Peyer's patch (tissue), 4 donors: ENCODE measurements around the gene GPSM1. TPM values are rescaled to one million over a fixed set of nuclear protein-coding genes. Genes with fewer than 3 reads are reported as not detected.

Experiments
- DNase-seq, 3 donors: peaks; one replicate each; pipeline ENCODE4 v3.0.0-alpha.2; 2017 to 2019
- H3K27ac ChIP-seq, 4 donors: fragments of 200-600 bp; sonication (generic); one replicate each; pipeline ENCODE4 v1.5.1; 2016 to 2019
- H3K27me3 ChIP-seq, 2 donors: fragments of 200-600 bp; sonication (generic); one replicate each; pipeline ENCODE4 v1.5.1; 2019
- H3K36me3 ChIP-seq, 3 donors: fragments of 200-600 bp; sonication (generic); one replicate each; pipeline ENCODE4 v1.5.1; 2016 to 2019
- H3K4me1 ChIP-seq, 4 donors: fragments of 200-600 bp; sonication (generic); one replicate each; pipeline ENCODE4 v1.5.1; 2016 to 2019
- H3K4me3 ChIP-seq, 4 donors: fragments of 200-600 bp; sonication (generic); 1 replicate in 3 of 4; 2 replicates in 1 of 4; pipeline ENCODE4 v1.5.1; 2016 to 2019; ENCODE audit warnings: mild to moderate bottlenecking in 1 of 4
- H3K9me3 ChIP-seq, 4 donors: fragments of 200-600 bp; sonication (generic); one replicate each; pipeline ENCODE4 v1.5.1; 2016 to 2019; ENCODE audit warnings: mild to moderate bottlenecking in 1 of 4
- POLR2A ChIP-seq, 2 donors: fragments of 450-650 bp; IDR thresholded peaks; one replicate each; pipeline ENCODE4 v1.5.1; 2017; ENCODE audit warnings: antibody characterized with exemption in 2 of 2, mild to moderate bottlenecking in 2 of 2, moderate library complexity in 2 of 2
- total RNA-seq, 4 donors: library from RNA; depleted of rRNA; stranded (reverse); fragments of >200 nt; gene quantifications; one replicate each; pipeline ENCODE4 v1.1.0, GENCODE V29; 2016
- TF ChIP-seq, protein P1 (sequence below), 6 experiments: fragments of 450-650 bp in 4 of 6; fragments of 200-600 bp in 2 of 6; sonication (generic) in 1 of 6; IDR thresholded peaks; one replicate each; pipeline ENCODE4 v1.5.1; 2017 to 2019; ENCODE audit warnings: antibody characterized with exemption in 6 of 6, mild to moderate bottlenecking in 3 of 6, moderate library complexity in 1 of 6

GPSM1 gene
- total RNA-seq, 4 donors from 2014 or later: 3.7 to 25.6 (median 6.0) TPM

DNA sequence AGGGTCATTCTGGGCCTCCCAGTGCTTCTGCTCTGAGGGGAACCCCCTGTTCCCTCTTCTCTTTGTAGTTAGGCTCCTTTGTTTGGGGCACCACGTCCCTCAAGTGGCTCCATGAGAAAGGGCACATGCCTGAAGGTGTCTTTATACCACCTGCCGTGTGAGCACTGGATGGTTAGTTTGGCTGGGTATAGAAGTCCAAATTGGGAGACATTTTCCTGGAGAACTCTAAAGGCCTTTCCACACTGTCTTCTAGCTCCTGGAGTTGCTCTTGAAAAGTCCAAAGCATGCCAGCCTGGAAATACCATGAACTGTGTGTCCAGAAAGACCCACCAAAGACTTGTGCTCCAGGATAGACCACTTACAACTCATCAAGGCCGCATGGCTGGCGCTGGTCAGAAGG is 12.4 kb upstream of the GPSM1 start:
- Histone ChIP-seq H3K36me3 (no peaks in the 10 kb centered on the region), H3K4me3 (no peak overlapping the region), H3K27ac (no peak overlapping the region), H3K9me3 (peaks cover 0 to 13% (median 1%) of the 10 kb centered on the region in 4 donors), H3K27me3 (no peaks in the 10 kb centered on the region), H3K4me1 (no peaks in the 10 kb centered on the region)
- no peak for DNase-seq
- TF ChIP-seq POLR2A (IDR thresholded peaks at IDR 0.05): no peak
- TF ChIP-seq, protein P1, sequence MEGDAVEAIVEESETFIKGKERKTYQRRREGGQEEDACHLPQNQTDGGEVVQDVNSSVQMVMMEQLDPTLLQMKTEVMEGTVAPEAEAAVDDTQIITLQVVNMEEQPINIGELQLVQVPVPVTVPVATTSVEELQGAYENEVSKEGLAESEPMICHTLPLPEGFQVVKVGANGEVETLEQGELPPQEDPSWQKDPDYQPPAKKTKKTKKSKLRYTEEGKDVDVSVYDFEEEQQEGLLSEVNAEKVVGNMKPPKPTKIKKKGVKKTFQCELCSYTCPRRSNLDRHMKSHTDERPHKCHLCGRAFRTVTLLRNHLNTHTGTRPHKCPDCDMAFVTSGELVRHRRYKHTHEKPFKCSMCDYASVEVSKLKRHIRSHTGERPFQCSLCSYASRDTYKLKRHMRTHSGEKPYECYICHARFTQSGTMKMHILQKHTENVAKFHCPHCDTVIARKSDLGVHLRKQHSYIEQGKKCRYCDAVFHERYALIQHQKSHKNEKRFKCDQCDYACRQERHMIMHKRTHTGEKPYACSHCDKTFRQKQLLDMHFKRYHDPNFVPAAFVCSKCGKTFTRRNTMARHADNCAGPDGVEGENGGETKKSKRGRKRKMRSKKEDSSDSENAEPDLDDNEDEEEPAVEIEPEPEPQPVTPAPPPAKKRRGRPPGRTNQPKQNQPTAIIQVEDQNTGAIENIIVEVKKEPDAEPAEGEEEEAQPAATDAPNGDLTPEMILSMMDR (IDR thresholded peaks at IDR 0.05): no peak

DNA sequence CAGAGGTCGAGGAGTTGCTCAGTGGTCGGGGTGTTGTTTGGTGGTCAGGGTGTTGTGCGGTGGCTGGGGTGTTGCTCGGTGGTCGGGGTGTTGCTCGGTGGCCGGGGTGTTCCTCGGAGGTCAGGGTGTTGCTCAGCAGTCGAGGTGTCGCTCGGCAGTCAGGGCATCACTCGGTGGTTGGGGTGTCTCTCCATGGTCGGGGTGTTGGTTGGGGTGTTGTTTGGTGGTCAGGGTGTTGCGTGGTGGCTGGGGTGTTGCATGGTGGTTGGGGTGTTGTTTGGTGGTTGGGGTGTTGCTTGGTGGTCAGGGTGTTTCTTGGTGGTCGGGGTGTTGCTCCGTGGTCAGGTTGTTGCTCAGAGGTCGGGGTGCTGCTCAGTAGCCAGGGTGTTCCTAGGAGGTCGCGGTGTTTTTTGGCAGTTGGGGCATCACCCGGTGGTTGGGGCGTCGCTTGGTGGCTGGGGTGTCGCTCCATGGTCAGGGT is 11.0 kb upstream of the GPSM1 start:
- TF ChIP-seq, protein P1 (IDR thresholded peaks at IDR 0.05): no peak
- TF ChIP-seq POLR2A (IDR thresholded peaks at IDR 0.05): no peak
- Histone ChIP-seq H3K27ac (no peak overlapping the region), H3K36me3 (no peaks in the 10 kb centered on the region), H3K9me3 (peaks cover 0 to 13% (median 1%) of the 10 kb centered on the region in 4 donors), H3K27me3 (no peaks in the 10 kb centered on the region), H3K4me1 (no peaks in the 10 kb centered on the region), H3K4me3 (no peak overlapping the region)
- no peak for DNase-seq

DNA sequence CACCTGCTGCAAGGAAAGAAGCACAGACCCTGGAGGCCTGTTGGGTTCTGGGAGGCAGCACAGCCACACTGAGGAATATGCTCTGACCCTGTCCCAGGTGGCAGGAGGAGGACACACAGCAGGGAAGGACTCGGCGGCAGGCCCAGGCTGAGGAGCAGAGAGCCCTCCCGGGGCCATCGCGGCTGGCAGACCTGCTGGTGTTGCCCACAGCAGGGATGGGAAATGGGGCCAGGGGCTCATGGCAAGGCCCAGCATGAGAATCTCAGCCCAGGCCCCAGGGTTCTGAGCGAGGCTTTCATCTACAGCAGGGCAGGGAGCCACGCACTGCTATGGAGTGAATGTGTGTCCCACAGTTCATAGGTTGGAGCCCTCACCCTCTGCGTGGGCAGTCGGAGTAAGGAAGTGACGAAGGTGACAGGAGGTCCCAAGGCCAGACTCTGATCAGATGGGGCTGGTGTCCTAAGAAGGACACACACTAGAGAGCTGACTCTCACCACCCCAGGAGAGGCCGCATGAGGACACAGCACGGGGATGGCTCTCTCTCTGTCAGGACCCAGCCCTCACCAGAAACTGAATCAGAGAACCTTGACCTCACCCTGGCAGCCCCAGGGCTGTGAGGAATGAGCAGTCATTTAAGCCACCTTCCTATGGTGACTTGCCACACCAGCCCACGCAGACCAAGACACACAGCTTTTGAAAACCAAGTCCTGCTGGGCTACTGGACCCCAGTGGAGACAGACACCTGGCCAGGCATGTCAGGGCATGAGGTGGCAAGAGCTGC is 10.3 kb upstream of the GPSM1 start:
- no peak overlapping the region for H3K27ac ChIP-seq
- TF ChIP-seq POLR2A (IDR thresholded peaks at IDR 0.05): no peak
- TF ChIP-seq, protein P1 (IDR thresholded peaks at IDR 0.05): no peak
- no peak overlapping the region for H3K4me3 ChIP-seq
- no peaks in the 10 kb centered on the region for H3K4me1 ChIP-seq
- peaks cover 0 to 13% (median 1%) of the 10 kb centered on the region in 4 donors for H3K9me3 ChIP-seq
- no peaks in the 10 kb centered on the region for H3K27me3 ChIP-seq
- no peaks in the 10 kb centered on the region for H3K36me3 ChIP-seq
- DNase-seq: no peak

GRCh38 chr9:136317695-136318094 is 9.6 kb upstream of the GPSM1 start:
- Histone ChIP-seq H3K4me1 (no peaks in the 10 kb centered on the region), H3K4me3 (no peak overlapping the region), H3K36me3 (no peaks in the 10 kb centered on the region), H3K9me3 (peaks cover 0 to 13% (median 1%) of the 10 kb centered on the region in 4 donors), H3K27me3 (no peaks in the 10 kb centered on the region), H3K27ac (no peak overlapping the region)
- TF ChIP-seq, protein P1 (IDR thresholded peaks at IDR 0.05): no peak
- DNase-seq: no peak

DNA sequence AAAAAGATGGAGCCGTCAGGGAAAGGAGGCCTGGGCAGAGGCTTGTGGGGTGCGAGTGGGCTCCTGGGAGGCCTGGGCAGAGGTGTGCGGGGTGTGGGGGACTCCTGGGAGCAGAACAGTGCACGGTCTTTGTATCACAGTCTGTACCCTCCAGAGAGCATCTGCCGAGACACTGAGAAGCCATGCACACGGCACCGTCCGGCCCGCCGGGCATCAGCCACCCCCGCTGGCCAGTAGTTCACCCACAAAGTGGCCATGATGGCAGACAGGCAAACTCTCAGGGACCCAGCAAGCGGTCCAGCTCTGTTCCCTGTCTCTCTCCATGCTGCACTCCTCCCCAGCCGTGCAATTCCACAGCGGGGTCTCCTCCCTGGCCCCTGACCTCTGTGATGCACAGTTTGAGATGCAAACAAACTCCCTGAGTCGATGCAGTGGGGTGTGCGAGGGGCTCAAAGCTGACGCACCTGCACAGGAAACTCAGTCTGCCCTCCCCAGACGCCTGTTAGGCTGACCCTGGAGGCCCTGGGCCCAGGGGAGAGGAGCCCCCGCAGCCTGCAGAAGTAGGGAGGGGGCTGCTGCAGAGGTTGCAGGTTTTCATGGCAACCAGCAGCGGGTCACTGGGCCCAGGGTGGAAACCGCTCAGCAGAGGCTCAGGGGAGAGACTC is 9.1 kb upstream of the GPSM1 start:
- no peak for DNase-seq
- Histone ChIP-seq H3K27me3 (no peaks in the 10 kb centered on the region), H3K27ac (no peak overlapping the region), H3K36me3 (no peaks in the 10 kb centered on the region), H3K4me3 (no peak overlapping the region), H3K9me3 (peaks cover 0 to 13% (median 1%) of the 10 kb centered on the region in 4 donors), H3K4me1 (no peaks in the 10 kb centered on the region)
- TF ChIP-seq, protein P1 (IDR thresholded peaks at IDR 0.05): no peak
- TF ChIP-seq POLR2A (IDR thresholded peaks at IDR 0.05): no peak
